Heart left ventricle (tissue), 13 donors: Measurements from ENCODE around the gene KIF2A.

Experiments used
- POLR2A ChIP-seq, 2 donors: fragments of 450-650 bp; IDR thresholded peaks; one replicate each; pipeline ENCODE4 v1.6.1; 2017; ENCODE audit warnings: antibody characterized with exemption in 2 of 2, mild to moderate bottlenecking in 2 of 2, moderate library complexity in 2 of 2
- TF ChIP-seq, protein P1 (sequence below), 12 donors: fragments of 200-600 bp; sonication (generic) in 4 of 12; IDR thresholded peaks; one replicate each; pipeline versions ENCODE4 v1.5.0 to v1.8.0; 2018 to 2022; ENCODE audit warnings: antibody characterized with exemption in 12 of 12, mild to moderate bottlenecking in 5 of 12
- donor health status: ischemic (EF 13 %, LVEDD 7.1; RV severe dilation, severe dysfunction).
- donor health status: DM: no; HTN: yes; CAD: no.
- donor health status: DM: no; HTN: no; CAD: no.
- donor health status: ischemic (EF 25% LVEDD 6.9; RV normal size, moderate dysfunction).
- donor health status: ischemic (EF 25% LVEDD 5.7; RV mildly dilated, moderate dysfunction).
- donor health status: ischemic (EF 35%, LVEDD 5.7; RV mildly dilated, moderate dysfunction).
- donor health status: nonischemic (EF 11% LVEDD 7.7; RV severe dilation, severe dysfunction).
- donor health status: DM: yes; HTN: yes; CAD: no.
- donor health status: PGD.
- donor health status: ischemic (EF 29% LVEDD 5.4; RV normal size, mild dysfunction).
- donor health status: nonischemic (EF 23%, LVEDD 6.1; RV moderate dilation, normal function).

- TF ChIP-seq, protein P1, sequence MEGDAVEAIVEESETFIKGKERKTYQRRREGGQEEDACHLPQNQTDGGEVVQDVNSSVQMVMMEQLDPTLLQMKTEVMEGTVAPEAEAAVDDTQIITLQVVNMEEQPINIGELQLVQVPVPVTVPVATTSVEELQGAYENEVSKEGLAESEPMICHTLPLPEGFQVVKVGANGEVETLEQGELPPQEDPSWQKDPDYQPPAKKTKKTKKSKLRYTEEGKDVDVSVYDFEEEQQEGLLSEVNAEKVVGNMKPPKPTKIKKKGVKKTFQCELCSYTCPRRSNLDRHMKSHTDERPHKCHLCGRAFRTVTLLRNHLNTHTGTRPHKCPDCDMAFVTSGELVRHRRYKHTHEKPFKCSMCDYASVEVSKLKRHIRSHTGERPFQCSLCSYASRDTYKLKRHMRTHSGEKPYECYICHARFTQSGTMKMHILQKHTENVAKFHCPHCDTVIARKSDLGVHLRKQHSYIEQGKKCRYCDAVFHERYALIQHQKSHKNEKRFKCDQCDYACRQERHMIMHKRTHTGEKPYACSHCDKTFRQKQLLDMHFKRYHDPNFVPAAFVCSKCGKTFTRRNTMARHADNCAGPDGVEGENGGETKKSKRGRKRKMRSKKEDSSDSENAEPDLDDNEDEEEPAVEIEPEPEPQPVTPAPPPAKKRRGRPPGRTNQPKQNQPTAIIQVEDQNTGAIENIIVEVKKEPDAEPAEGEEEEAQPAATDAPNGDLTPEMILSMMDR (IDR thresholded peaks at IDR 0.05) = no peak
- no peak for TF ChIP-seq POLR2A (IDR thresholded peaks at IDR 0.05)
Observed at GRCh38 chr5:62385131-62385530, 79.1 kb downstream of the KIF2A start.
